Panc1 (cell line): Measurements from ENCODE around the gene PSMD3.

ENCODE experiments used
- CTCF ChIP-seq: fragments of 450-650 bp; IDR thresholded peaks from 2 replicates; pipeline ENCODE4 v1.5.1; 2017; ENCODE audit warnings: mild to moderate bottlenecking
- SIN3A ChIP-seq: IDR thresholded peaks from 2 replicates; pipeline ENCODE4 v1.6.1; 2012; ENCODE audit warnings: low read depth, mild to moderate bottlenecking, low read length, moderate library complexity, borderline replicate concordance; ENCODE audit not compliant: insufficient read depth

- TF ChIP-seq CTCF (no peak), SIN3A (no peak)
Measured at GRCh38 chr17:40014375-40014980, 33.9 kb downstream of the PSMD3 start.
